Smooth muscle cell (in vitro differentiated cells): ENCODE measurements around the gene SLC29A3. TPM values are rescaled to one million over a fixed set of nuclear protein-coding genes. Genes with fewer than 3 reads are reported as not detected.

Experiments used
- DNase-seq: peaks from one replicate; lab custom pipeline; 2025; ENCODE audit not compliant: unreplicated experiment; lab: John Stamatoyannopoulos, UW
- H2AFZ ChIP-seq: fragments of 200-600 bp; sonication (generic); 2 replicates; pipeline ENCODE4 v1.6.0; 2016; ENCODE audit warnings: antibody characterized with exemption, low read depth, mild to moderate bottlenecking
- H3F3A ChIP-seq: fragments of 200-600 bp; sonication (generic); 2 replicates; pipeline ENCODE4 v1.6.0; 2017; ENCODE audit warnings: antibody characterized with exemption, low read depth
- H3K27ac ChIP-seq: fragments of 200-600 bp; sonication (generic); 2 replicates; pipeline ENCODE4 v1.5.1; 2016; ENCODE audit warnings: low read depth, mild to moderate bottlenecking
- H3K27me3 ChIP-seq: fragments of 200-600 bp; sonication (generic); 2 replicates; pipeline ENCODE4 v1.6.1; 2016; ENCODE audit warnings: low read depth, mild to moderate bottlenecking
- H3K36me3 ChIP-seq: fragments of 200-600 bp; sonication (generic); 2 replicates; pipeline ENCODE4 v1.5.1; 2016; ENCODE audit warnings: low read depth
- H3K4me1 ChIP-seq: fragments of 200-600 bp; sonication (generic); 2 replicates; pipeline ENCODE4 v1.5.1; 2016; ENCODE audit warnings: low read depth
- H3K4me2 ChIP-seq: fragments of 200-600 bp; sonication (generic); 2 replicates; pipeline ENCODE4 v1.6.0; 2016; ENCODE audit warnings: mild to moderate bottlenecking
- H3K4me3 ChIP-seq: fragments of 200-600 bp; sonication (generic); 2 replicates; pipeline ENCODE4 v1.5.1; 2016; ENCODE audit warnings: mild to moderate bottlenecking
- H3K79me2 ChIP-seq: fragments of 200-600 bp; sonication (generic); 2 replicates; pipeline ENCODE4 v1.6.0; 2016; ENCODE audit warnings: low read depth, mild to moderate bottlenecking
- H3K9ac ChIP-seq: fragments of 200-600 bp; sonication (generic); 2 replicates; pipeline ENCODE4 v1.6.0; 2016; ENCODE audit warnings: low read depth
- H3K9me3 ChIP-seq: fragments of 200-600 bp; sonication (generic); replicated peaks from 2 replicates; pipeline ENCODE4 v1.5.1; 2016; ENCODE audit warnings: low read depth
- H4K20me1 ChIP-seq: fragments of 200-600 bp; sonication (generic); 2 replicates; pipeline ENCODE4 v1.6.0; 2016; ENCODE audit warnings: low read depth
- WGBS: methylation state at CpG from one replicate; pipeline ENCODE4 v1.1.7; 2016; ENCODE audit warnings: low lambda C conversion rate; 5-methylcytosine and 5-hydroxymethylcytosine counted together
- polyA plus RNA-seq: library from polyadenylated mRNA; unstranded; fragments of >200 nt; fragmentation: Nextera tagmentation; extraction: Ambion mirVana; gene quantifications from 2 replicates; pipeline ENCODE4 v1.2.1, GENCODE V29; 2016
- total RNA-seq: library from RNA; depleted of rRNA; stranded (reverse); fragments of >200 nt; gene quantifications from 2 replicates; pipeline ENCODE4 v1.2.3, GENCODE V29; 2014
- TF ChIP-seq, protein P1 (sequence below): fragments of 200-600 bp; sonication (generic); IDR thresholded peaks from 2 replicates; pipeline ENCODE4 v1.5.1; 2017; ENCODE audit warnings: borderline replicate concordance, mild to moderate bottlenecking, antibody characterized with exemption; ENCODE audit not compliant: insufficient read depth, poor library complexity, severe bottlenecking

Gene SLC29A3
- total and polyA plus RNA-seq, 2 experiments from 2014 or later, result 2.9 to 4.8 TPM

DNA sequence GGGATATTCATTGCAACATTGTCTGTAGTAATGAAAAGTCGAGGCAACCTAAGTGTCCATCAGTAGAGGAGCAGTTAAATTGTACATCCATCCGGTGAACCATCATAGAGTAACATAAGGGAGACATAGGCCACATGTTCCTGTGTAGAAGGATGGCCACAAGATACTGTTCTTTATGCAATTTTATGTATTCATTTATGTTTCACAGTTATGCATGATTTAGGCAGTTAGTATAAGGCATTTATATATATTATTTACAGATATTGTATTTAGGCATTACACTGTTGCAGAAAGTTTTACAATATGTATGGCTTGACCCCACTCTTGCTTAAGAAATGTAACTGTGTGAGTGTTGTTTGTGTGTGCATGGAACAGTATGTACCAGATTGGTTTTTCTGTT lies 41.7 kb downstream of the SLC29A3 start:
- Histone ChIP-seq H3K79me2 (no peaks in the 10 kb centered on the region), H3K9me3 (no peaks in the 10 kb centered on the region), H3K4me1 (no peaks in the 10 kb centered on the region), H3K4me3 (no peak overlapping the region), H3K9ac (no peak overlapping the region), H3K36me3 (no peaks in the 10 kb centered on the region), H3F3A (peaks cover 5% of the 10 kb centered on the region), H4K20me1 (no peaks in the 10 kb centered on the region), H2AFZ (no peak overlapping the region), H3K27me3 (no peaks in the 10 kb centered on the region), H3K27ac (no peak overlapping the region), H3K4me2 (no peak overlapping the region)
- 98% methylated on average over 2 of the region's 2 CpGs for WGBS
- DNase-seq, result no peak
- TF ChIP-seq, protein P1, sequence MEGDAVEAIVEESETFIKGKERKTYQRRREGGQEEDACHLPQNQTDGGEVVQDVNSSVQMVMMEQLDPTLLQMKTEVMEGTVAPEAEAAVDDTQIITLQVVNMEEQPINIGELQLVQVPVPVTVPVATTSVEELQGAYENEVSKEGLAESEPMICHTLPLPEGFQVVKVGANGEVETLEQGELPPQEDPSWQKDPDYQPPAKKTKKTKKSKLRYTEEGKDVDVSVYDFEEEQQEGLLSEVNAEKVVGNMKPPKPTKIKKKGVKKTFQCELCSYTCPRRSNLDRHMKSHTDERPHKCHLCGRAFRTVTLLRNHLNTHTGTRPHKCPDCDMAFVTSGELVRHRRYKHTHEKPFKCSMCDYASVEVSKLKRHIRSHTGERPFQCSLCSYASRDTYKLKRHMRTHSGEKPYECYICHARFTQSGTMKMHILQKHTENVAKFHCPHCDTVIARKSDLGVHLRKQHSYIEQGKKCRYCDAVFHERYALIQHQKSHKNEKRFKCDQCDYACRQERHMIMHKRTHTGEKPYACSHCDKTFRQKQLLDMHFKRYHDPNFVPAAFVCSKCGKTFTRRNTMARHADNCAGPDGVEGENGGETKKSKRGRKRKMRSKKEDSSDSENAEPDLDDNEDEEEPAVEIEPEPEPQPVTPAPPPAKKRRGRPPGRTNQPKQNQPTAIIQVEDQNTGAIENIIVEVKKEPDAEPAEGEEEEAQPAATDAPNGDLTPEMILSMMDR, result no peak

DNA sequence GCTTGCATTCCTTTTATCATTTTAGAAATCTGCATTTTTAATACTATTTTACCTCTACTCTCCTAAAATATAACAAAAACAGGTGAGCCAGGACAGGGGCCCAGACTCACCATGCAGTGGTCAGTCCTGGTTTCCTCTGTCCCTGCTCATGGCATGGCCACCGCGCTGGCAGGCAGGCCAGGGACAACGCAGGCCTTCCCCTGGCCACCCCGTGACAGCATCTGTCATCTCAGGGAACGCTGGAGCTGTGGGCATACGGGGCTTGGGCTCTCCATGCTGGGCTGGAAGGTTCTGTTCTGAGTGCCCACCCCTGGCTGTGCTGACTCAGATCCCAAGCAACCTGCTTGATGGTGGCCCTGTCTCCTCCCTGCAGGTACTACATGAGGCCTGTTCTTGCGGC lies 42.5 kb downstream of the SLC29A3 start:
- Histone ChIP-seq H3K36me3 (no peaks in the 10 kb centered on the region), H3F3A (peaks cover 5% of the 10 kb centered on the region), H3K79me2 (no peaks in the 10 kb centered on the region), H3K4me3 (no peak overlapping the region), H3K4me2 (no peak overlapping the region), H4K20me1 (no peaks in the 10 kb centered on the region), H3K9me3 (no peaks in the 10 kb centered on the region), H3K9ac (no peak overlapping the region), H2AFZ (no peak overlapping the region), H3K4me1 (no peaks in the 10 kb centered on the region), H3K27me3 (no peaks in the 10 kb centered on the region), H3K27ac (no peak overlapping the region)
- WGBS, result 96% methylated on average over 7 of the region's 7 CpGs
- no peak for DNase-seq
- TF ChIP-seq, protein P1, result no peak

DNA sequence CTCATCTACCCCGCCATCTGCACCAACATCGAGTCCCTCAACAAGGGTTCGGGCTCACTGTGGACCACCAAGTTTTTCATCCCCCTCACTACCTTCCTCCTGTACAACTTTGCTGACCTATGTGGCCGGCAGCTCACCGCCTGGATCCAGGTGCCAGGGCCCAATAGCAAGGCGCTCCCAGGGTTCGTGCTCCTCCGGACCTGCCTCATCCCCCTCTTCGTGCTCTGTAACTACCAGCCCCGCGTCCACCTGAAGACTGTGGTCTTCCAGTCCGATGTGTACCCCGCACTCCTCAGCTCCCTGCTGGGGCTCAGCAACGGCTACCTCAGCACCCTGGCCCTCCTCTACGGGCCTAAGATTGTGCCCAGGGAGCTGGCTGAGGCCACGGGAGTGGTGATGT lies 43.1 kb downstream of the SLC29A3 start:
- H3K36me3 ChIP-seq, result no peaks in the 10 kb centered on the region
- WGBS, result 95% methylated on average over 16 of the region's 16 CpGs
- TF ChIP-seq, protein P1, result no peak

DNA sequence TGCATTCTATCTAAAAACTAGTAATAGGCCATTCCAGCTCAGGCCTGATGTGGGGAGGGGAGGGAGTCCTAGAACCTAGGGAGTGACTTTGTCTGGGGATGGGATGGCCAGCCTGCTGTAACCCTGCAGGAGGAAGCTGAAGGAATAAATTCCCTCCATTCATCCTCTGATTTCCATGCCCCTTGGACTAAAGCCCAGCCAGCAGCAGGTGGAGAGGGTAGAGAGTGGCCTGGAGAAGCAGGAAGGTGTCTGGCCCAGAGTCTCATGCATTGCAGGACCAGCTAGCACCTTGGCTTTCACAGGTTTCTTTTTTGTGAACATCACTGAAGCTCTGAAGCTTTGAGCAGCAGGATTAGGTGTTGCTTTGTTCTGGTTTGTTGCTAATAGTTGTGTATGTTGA lies 44.9 kb downstream of the SLC29A3 start:
- H3K4me1 ChIP-seq, result no peaks in the 10 kb centered on the region
- no peak overlapping the region for H3K4me2 ChIP-seq

More for the DNA sequence above, 43.1 kb downstream of the SLC29A3 start:
- DNase-seq, result no peak
- Histone ChIP-seq H3K79me2 (no peaks in the 10 kb centered on the region), H3K9ac (no peak overlapping the region), H3K4me3 (no peak overlapping the region), H3K27me3 (no peaks in the 10 kb centered on the region), H3K4me1 (no peaks in the 10 kb centered on the region), H4K20me1 (no peaks in the 10 kb centered on the region), H3K4me2 (no peak overlapping the region), H3F3A (peaks cover 5% of the 10 kb centered on the region), H2AFZ (no peak overlapping the region), H3K9me3 (no peaks in the 10 kb centered on the region), H3K27ac (no peak overlapping the region)

More for the DNA sequence above, 44.9 kb downstream of the SLC29A3 start:
- H3K79me2 ChIP-seq, result no peaks in the 10 kb centered on the region
- H4K20me1 ChIP-seq, result no peaks in the 10 kb centered on the region
- TF ChIP-seq, protein P1, result no peak
- no peak overlapping the region for H3K9ac ChIP-seq
- no peaks in the 10 kb centered on the region for H3K9me3 ChIP-seq
- no peak for DNase-seq
- H3F3A ChIP-seq, result peaks cover 5% of the 10 kb centered on the region
- H3K4me3 ChIP-seq, result no peak overlapping the region
- no peak overlapping the region for H2AFZ ChIP-seq
- H3K27ac ChIP-seq, result no peak overlapping the region
- no peaks in the 10 kb centered on the region for H3K36me3 ChIP-seq
- no peaks in the 10 kb centered on the region for H3K27me3 ChIP-seq
